Endothelial cell of umbilical vein (primary cell): ENCODE measurements around the gene ZNF226.
"Not testable (repeated sequence)": the region's sequence is repeated elsewhere in the genome, so short reads cannot be mapped to it uniquely, and the experiment has no call there.

Experiments used
- CTCF ChIP-seq, 2 donors: IDR thresholded peaks; 1 replicate in 1 of 2; 2 replicates in 1 of 2; pipeline ENCODE4 v1.5.1; 2011; ENCODE audit warnings: low read length in 2 of 2, mild to moderate bottlenecking in 2 of 2, moderate library complexity in 2 of 2, control low read depth in 1 of 2, inconsistent platforms in 1 of 2, low read depth in 1 of 2; ENCODE audit not compliant: insufficient read depth in 1 of 2; ENCODE audit errors: extremely low read depth in 1 of 2
- EZH2 ChIP-seq: IDR thresholded peaks from 2 replicates; pipeline ENCODE4 v1.6.1; 2012; ENCODE audit warnings: borderline replicate concordance, low read depth, mild to moderate bottlenecking, moderate library complexity, low read length, inconsistent platforms; ENCODE audit not compliant: severe bottlenecking
- MAX ChIP-seq: IDR thresholded peaks from 2 replicates; pipeline ENCODE4 v1.6.1; 2011; ENCODE audit not compliant: insufficient read depth, insufficient read length
- POLR2A ChIP-seq: IDR thresholded peaks from 2 replicates; pipeline ENCODE4 v1.6.1; 2012; ENCODE audit warnings: low read depth, mild to moderate bottlenecking, control low read depth, low read length
- POLR2AphosphoS5 ChIP-seq: IDR thresholded peaks from 2 replicates; pipeline ENCODE4 v1.6.1; 2012; ENCODE audit warnings: low read depth, mild to moderate bottlenecking, control low read depth, low read length, moderate library complexity; ENCODE audit not compliant: insufficient read depth

GRCh38 chr19:44219926-44220325, 55.0 kb downstream of the ZNF226 start:
- not testable (repeated sequence) for TF ChIP-seq MAX; CTCF (IDR thresholded peaks at IDR 0.05; ENCODE audit: extremely low read depth in 1 of 2, insufficient read depth in 1 of 2, low read depth in 1 of 2, low read length in 2 of 2); POLR2AphosphoS5; POLR2A; EZH2
